Transverse colon (tissue), 3 donors: ENCODE measurements around the gene STAG2.

Experiments
- POLR2A ChIP-seq: fragments of 450-650 bp; IDR thresholded peaks from one replicate; pipeline ENCODE4 v1.6.1; 2016; ENCODE audit warnings: antibody characterized with exemption, mild to moderate bottlenecking, moderate library complexity
- POLR2AphosphoS5 ChIP-seq, 3 donors: sonication (generic); formaldehyde crosslinking; IDR thresholded peaks; one replicate each; pipeline ENCODE4 v1.6.1; 2016; ENCODE audit warnings: antibody characterized with exemption in 3 of 3

GRCh38 chrX:123993904-123994635 is 32.6 kb downstream of the STAG2 start:
- no peak for TF ChIP-seq POLR2AphosphoS5 (IDR thresholded peaks at IDR 0.05)
- TF ChIP-seq POLR2A, result no peak
